ENCODE results near the gene UGT1A1. TPM values are rescaled to one million over a fixed set of nuclear protein-coding genes. Genes with fewer than 3 reads are reported as not detected.

Gene UGT1A1
- total and polyA plus RNA-seq, 10 of the 15 experiments (the other 5 are each of a cell fraction or from before 2014, with no cell fraction given): not detected

DNA sequence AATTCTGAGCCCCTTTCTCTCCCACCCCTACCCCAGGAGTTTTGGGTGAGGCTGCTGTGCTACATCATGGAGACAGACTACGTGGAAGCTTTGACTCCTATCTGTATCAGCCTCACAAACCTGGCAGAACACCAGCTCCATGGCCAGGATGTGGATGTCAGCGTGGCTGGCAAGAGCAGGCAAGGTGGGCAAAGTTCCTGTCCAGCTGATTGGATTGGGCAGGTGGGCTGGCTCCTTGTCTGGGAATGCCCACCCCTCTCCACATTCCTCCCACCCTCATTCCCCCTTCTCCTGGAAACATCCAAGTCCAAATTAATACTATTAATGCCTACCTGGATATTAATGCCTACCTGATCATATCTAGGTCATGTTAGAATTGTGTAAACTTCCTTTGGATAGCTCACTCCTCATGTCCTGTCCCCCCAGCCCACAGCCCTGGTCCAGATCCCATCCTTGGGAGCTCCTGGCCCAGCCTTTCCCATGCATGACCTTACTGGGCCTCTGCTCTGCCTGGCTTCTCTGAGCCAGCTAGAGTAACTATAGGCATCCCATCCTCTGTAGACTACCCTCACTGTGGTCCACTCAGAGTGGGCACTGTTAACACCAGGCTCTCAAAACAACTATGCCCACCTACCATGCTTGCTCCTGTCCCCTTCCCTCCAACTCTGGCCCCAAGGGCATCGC is 42.2 kb downstream of the UGT1A1 start:
- FAIRE-seq (no peak), ATAC-seq (no peak), DNase-seq (ENCODE audit: low read depth, low spot score) (no peak)
- intact Hi-C loops (cut with micrococcal nuclease; ENCODE audit: unreplicated experiment): no loop called here
- Histone ChIP-seq H3K36me3 (ENCODE audit: control insufficient read depth in 2 of 2, insufficient read depth in 2 of 2, low read length in 1 of 2) (no peaks in the 10 kb centered on the region), H3K4me2 (ENCODE audit: control insufficient read depth, insufficient read depth) (no peak overlapping the region), H2AFZ (ENCODE audit: control insufficient read depth, low read depth, low read length) (no peak overlapping the region), H3K4me1 (ENCODE audit: control insufficient read depth, insufficient read depth, low read length) (no peaks in the 10 kb centered on the region), H3K79me2 (ENCODE audit: control insufficient read depth, insufficient read depth, low read length) (no peaks in the 10 kb centered on the region), H3K4me3 (no peak overlapping the region), H3K27ac (ENCODE audit: control insufficient read depth, insufficient read depth) (no peak overlapping the region), H4K20me1 (ENCODE audit: control insufficient read depth, insufficient read depth) (no peaks in the 10 kb centered on the region), H3K9me3 (replicated peaks; ENCODE audit: control insufficient read depth, insufficient read depth, low read length) (no peaks in the 10 kb centered on the region), H3K9ac (ENCODE audit: control insufficient read depth, insufficient read depth, low read length) (no peak overlapping the region), H3K27me3 (replicated peaks in 1 of 2; ENCODE audit: control insufficient read depth in 2 of 2, insufficient read depth in 2 of 2, low read length in 1 of 2) (no peaks in the 10 kb centered on the region; a peak in 1 of 4 replicates)
- ChIA-PET CTCF (no interaction called here), SMC1A (ENCODE audit: uncharacterized antibody, unreplicated experiment) (no interaction called here), POLR2A (no interaction called here), RAD21 (ENCODE audit: unreplicated experiment) (no interaction called here)
- in situ Hi-C loops (cut with MboI): no loop called here
- no TSS peak for BruUV-seq (replicated peaks)
- TF ChIP-seq, protein P1, sequence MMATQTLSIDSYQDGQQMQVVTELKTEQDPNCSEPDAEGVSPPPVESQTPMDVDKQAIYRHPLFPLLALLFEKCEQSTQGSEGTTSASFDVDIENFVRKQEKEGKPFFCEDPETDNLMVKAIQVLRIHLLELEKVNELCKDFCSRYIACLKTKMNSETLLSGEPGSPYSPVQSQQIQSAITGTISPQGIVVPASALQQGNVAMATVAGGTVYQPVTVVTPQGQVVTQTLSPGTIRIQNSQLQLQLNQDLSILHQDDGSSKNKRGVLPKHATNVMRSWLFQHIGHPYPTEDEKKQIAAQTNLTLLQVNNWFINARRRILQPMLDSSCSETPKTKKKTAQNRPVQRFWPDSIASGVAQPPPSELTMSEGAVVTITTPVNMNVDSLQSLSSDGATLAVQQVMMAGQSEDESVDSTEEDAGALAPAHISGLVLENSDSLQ (IDR thresholded peaks at IDR 0.05): no peak
- TF ChIP-seq EP300 (IDR thresholded peaks at IDR 0.05; ENCODE audit: borderline replicate concordance in 1 of 2, control insufficient read depth in 1 of 2, low read depth in 2 of 2, low read length in 2 of 2): no peak
- TF ChIP-seq, protein P2, sequence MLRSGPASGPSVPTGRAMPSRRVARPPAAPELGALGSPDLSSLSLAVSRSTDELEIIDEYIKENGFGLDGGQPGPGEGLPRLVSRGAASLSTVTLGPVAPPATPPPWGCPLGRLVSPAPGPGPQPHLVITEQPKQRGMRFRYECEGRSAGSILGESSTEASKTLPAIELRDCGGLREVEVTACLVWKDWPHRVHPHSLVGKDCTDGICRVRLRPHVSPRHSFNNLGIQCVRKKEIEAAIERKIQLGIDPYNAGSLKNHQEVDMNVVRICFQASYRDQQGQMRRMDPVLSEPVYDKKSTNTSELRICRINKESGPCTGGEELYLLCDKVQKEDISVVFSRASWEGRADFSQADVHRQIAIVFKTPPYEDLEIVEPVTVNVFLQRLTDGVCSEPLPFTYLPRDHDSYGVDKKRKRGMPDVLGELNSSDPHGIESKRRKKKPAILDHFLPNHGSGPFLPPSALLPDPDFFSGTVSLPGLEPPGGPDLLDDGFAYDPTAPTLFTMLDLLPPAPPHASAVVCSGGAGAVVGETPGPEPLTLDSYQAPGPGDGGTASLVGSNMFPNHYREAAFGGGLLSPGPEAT (IDR thresholded peaks at IDR 0.05; ENCODE audit: low read depth): no peak
- 0% methylated on average over 3 of the region's 3 CpGs for WGBS (ENCODE audit: insufficient coverage, insufficient replicate concordance, low lambda C conversion rate, missing lambda C conversion rate)

Data from GM12878 (cell line).